OCI-LY7 (cell line): ENCODE data around the gene DMD.

Experiments
- CTCF ChIP-seq: fragments of 200-600 bp; sonication (generic); conservative IDR thresholded peaks from 2 replicates; pipeline ENCODE4 v1.5.1; 2014; ENCODE audit warnings: mild to moderate bottlenecking, antibody characterized with exemption, low read length, moderate library complexity, mixed read lengths
- EZH2phosphoT487 ChIP-seq: fragments of 200-600 bp; sonication (generic); IDR thresholded peaks from 2 replicates; pipeline ENCODE4 v1.6.1; 2018; ENCODE audit warnings: low read depth, borderline replicate concordance, mild to moderate bottlenecking, mixed run types, antibody characterized with exemption, low read length, moderate library complexity, mixed read lengths

- TF ChIP-seq CTCF (no peak), EZH2phosphoT487 (no peak)
Observed at GRCh38 chrX:31820430-31821210, 1390.7 kb downstream of the DMD start.
